Stimulated activated CD4-positive, alpha-beta T cell treated with anti-CD3 and anti-CD28 coated beads, Interleukin-12 subunit alpha, Interleukin-12 subunit beta, amount 100 ng/mL, for 4 hours (primary cell): ENCODE results near the gene PTGER1.

Experiments used
- DNase-seq: peaks from one replicate; pipeline ENCODE4 v3.0.0-alpha.2; 2020

Gene PTGER1

DNA sequence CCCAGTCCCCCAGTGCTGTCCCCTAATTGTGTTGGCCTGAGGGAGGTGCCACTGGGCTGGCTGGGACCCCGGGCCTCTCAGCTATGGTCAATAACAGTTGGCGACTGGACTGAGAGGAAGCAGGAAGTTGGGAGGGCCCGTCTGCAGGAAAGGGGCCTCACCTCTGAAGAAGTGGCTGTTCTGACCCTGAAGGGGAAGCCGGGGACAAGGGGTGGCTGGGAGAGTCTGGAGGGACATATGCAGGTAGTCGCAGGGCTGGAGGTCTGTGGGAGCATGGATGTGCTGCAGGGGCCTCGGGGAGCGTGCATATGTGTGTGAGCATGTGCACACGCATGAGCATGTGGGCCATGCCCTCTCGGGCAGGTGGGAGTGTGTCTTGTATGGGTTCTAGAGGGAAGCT lies 36.1 kb downstream of the PTGER1 start:
- no peak for DNase-seq

DNA sequence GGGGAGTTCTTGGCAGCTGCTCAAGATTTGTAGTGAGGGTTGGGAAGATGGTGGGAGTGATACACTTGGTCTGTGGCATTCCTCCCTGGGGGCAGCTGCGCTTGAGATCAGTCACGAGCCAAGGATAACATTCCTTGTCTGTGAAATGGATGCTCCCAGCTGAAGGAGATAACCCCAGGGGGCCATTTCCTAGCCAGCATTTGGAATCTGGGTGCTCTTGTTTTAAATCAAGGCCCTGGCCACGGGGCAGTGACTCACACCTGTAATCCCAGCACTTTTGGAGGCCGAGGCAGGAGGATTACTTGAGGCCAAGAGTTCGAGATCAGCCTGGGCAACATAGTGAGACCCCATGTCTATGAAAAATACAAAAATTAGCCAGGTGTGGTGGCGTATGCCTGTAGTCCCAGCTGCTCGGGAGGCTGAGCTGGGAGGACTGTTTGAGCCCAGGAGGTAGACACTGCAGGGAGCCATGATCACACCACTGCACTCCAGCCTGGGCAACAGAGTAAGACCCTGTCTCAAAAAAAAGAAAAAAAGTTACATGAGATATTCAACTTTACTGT lies 37.5 kb downstream of the PTGER1 start:
- no peak for DNase-seq

DNA sequence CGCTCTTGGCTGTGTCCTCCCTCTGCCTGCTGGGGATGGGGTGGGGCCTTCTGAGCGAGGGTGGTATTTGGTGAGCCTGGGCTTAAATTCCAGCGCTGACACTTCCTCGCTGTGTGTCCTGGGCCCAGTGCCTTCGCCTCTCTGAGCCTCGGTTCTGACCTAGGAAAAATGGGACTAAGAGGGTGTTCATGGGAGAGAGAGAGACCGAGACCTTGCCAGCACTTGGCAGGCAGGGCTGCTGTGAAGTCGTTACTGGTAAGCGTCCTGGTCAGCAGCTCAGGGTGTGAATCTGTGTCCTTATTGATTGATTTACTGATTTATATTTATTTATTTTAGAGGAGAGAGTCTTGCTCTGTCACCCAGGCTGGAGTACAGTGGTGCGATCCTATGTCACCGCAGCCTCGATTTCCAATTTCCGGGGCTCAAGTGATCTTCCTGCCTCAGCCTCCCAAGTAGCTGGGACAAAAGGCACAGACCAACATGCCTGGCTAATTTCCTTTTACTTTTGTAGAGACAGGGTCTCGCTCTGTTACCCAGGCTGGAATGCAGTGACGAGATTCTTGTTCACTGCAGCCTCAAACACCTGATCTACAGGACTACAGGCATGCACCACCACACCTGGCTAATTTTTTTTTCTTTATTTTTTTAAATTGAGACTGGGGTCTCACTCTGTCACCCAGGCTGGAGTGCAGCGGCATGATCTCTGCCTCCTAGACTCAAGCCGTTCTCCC lies 39.7 kb downstream of the PTGER1 start:
- DNase-seq = no peak

DNA sequence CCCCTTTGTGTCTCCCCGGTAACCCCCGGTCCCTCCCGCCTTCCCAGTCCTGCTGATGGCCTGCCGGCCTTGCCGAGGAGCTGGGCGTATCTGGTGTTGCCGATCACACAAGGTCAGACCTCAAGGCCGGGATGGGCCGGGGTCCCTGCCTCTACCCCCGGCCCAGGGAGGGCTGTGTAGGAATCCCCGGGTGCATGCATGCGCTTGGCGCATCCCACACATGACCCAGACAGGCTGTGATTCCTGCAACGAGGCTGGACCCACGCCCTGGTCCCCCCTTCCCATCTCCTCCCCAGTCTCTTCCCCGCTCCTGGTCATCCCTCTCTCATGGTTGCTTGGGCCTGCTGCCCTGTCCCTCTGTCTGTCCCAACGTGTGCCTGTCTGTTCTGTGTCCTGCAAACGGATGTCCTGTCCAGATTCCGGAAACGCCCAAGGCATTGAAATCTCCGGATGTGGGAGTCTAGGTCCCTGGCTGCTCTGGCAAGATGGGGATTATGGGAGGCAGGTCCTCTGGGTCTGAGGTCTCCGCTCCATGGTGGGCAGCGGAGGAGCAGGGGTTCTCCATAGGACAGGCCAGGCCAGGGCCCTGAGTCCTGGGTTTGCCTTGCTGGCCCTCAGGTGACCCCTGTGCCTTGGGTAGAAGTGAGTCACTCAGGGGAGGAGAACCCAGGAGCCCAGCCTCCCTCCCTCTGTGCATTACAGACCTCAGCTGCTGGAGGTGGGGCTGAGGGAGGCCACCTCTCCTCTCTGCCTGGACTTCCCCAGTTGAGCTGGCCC lies 40.4 kb downstream of the PTGER1 start:
- peak; percentile 35 for DNase-seq

DNA sequence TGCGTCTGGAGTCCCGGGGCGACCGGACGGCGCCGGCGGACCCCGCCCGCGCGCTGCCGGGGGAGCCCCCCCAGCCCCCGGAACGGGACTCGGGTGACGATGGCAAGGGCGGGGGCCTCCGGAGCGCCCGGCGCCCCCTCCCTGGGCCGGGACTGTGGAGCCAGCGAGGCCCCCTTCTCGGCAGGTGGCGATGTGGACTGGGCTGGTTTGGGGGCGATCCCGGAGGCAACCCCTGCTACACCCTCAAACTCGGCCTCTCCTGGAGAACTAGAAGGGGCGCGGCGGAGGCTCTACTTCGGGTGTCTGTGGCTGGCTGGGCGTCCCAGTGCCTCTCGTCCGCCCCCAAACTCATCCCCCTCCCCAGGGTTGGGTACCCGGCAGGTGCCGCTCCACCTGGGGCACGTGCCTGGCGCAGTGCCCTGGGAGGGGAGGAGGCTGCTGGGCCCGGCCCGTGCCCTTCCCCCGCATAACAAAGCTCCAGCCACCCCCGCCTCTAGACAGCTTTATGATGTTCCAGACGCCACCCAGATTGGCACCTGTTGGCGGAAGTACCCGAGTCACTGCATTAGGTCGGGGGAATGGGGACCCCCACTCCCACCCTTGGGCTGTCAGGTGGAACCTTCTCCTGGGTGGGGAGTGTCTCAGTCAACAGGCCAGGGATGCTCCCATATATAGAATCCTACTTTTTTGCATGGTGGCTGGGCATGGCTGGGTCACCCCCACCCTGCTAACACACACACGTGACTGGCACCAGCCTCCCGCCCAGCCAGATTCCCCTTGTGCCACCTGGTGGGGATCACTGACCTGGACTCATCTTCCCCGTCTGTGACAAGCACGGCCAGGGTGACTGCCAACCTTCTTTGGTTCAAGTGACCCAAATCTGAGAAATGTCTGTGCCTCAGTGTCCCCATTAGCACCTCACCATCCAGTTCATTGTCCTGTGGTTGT lies 41.3 kb downstream of the PTGER1 start:
- DNase-seq = peak; percentile 45

DNA sequence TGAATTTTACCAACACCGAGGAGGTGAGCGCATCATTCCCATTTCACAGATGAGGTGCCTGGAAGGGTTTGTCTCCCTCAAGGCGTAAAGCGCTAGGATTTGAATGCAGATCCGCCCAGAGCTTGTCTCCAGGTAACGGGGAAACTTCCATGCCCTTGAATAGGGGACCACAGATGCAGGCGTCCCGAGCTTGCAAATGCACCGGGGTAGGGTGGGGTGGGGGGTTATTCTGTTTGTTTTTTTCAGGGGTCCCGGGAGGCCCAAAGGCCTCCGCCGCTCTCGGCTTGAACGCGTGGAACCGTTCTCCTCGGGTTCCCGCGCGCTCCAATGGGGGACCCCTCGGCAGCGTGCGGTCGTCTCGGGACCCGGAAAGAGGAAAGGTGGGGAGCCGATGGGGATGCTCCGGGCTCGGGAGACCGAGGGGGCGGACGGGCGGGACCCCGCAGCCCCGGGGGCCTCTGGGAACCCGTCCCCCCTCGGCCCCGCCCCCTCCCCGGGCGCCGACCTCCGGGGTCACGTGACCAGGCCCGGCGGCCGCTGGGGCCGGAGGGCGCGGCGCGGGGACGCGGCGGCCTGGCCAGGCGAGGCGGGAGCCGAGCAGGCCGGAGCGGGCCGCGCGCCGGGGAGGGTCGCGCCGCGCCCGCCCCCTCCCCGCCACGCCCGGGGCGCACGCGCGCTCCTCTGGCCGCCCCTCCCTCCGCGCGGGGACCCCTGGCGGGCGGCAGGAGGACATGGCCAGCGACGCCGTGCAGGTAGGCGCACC lies 42.2 kb downstream of the PTGER1 start, which contains the start of gene PKN1:
Gene PKN1, plus strand, starts transcription at position 516 of the 763 bp plus-strand sequence. Its CDS starts 216 bp downstream, at position 732.
- peak; percentile 66 for DNase-seq

DNA sequence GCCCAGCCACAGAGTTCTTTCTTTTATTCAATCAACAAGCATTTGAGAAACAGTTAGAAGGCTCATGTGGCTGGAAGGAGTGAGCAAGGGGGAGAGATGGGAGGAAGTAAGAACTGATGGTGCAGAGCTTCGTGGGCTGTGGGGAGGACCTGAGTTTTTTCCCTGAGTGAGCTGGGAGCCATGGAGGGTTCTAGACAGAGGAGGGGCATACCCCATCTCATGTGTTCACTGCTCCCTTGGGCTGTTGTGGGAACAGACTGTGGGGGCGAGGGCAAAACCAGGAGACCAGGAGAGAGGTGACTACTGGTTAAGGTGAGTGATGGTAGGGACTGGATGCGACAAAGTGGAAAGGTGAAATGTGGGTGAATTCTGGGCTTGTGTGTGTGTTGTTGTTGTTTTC lies 44.4 kb downstream of the PTGER1 start:
- no peak for DNase-seq

DNA sequence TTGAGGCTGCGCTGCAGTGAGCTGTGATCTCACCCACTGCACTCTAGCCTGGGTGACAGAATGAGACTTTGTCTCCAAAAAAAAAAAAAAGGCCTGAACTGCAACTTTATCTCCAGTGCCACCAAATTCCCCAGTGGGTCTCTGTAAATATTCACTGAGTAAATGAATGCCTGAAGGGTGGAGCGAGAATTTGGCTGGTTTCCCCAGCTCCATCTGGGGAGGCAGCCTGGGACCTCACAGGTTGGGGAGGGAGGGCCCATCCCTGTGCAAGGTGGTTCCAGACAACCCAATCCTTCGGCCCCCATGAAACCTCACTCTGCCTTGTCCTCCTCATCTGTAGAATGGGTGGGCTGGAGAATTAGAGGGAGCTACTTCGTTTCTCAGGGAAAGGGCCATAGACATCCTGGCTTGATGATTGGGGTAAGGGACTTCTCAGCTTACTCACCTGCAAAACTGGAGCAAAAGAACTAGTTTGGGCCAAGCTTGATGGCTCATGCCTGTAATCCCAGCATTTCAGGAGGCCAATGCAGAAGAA lies 46.2 kb downstream of the PTGER1 start:
- DNase-seq = no peak

DNA sequence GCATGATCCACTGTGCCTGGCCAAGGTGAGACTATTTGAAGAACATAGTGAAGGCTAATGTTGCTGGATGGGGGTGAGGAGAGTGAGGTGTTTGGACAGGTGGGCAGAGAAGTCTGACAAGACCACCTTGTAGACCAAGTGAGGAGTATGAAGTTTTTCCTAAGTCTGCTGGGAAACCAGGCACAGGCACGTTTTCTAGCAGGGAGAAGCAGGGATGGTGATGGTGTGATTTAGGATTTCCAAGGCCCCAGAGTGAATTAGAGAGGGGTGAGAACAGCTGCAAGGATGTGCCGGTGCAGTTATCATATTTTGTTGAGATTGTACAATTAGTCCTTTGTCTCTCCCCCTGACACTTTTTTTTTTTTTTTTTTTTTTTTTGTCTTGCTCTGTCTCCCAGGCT lies 47.7 kb downstream of the PTGER1 start:
- DNase-seq = no peak

DNA sequence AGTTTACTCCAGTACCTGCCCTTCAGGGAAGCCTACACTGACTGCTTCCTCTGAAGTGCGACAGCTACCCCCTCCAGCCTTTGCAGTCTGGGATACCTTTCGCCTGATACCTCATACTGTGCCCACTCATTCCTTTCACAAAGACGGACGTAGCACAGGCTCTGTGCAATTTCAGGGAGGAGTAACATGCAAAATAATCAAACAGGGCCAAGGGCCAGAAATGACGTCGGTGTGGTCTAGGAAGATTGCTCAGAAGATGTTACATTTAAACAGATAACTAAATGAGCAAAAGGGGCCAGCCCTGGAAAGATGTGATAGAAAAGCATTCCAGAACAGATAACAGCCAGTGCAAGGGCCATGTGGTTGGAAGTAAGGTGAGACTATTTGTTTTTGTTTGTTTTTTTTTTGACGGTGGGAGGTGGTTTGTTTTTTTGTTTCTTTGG lies 49.4 kb downstream of the PTGER1 start:
- DNase-seq = no peak
